WTC11 (cell line): ENCODE measurements around the gene GLT1D1. TPM values are rescaled to one million over a fixed set of nuclear protein-coding genes. Genes with fewer than 3 reads are reported as not detected.

ENCODE experiments used
- ATAC-seq: fragments of 200-7000 bp; cut with Tn5 transposase; 2 replicates; pipeline ENCODE4 v1.10.0; 2021; ENCODE audit warnings: mild to moderate bottlenecking, moderate library complexity
- CTCF ChIA-PET: fragments of 300-600 bp; sonication (Branson Sonifier 250); formaldehyde crosslinking; loops from one replicate; lab custom pipeline; 2021; ENCODE audit warnings: antibody characterized with exemption; lab: Charles Lee
- POLR2A ChIA-PET: fragments of 350-600 bp; sonication (Branson Sonifier 250); formaldehyde crosslinking; loops from one replicate; lab custom pipeline; 2021; ENCODE audit warnings: antibody characterized with exemption; lab: Charles Lee
- DNase-seq: peaks from one replicate; pipeline ENCODE4 v3.0.0; 2021; ENCODE audit warnings: low spot score
- H3K27ac Mint-ChIP-seq: 2 replicates; pipeline ENCODE4 v1.8.0; 2021; ENCODE audit warnings: mixed read lengths
- H3K27me3 Mint-ChIP-seq: 2 replicates; pipeline ENCODE4 v1.8.0; 2021; ENCODE audit warnings: low read depth, mild to moderate bottlenecking, moderate library complexity, mixed read lengths
- H3K36me3 Mint-ChIP-seq: 2 replicates; pipeline ENCODE4 v1.8.0; 2021; ENCODE audit warnings: mixed read lengths
- H3K4me1 Mint-ChIP-seq: 2 replicates; pipeline ENCODE4 v1.8.0; 2022; ENCODE audit warnings: mixed read lengths
- H3K4me3 Mint-ChIP-seq: 2 replicates; pipeline ENCODE4 v1.8.0; 2021; ENCODE audit warnings: mild to moderate bottlenecking, moderate library complexity, mixed read lengths
- H3K9me3 Mint-ChIP-seq: 2 replicates; pipeline ENCODE4 v1.8.0; 2021; ENCODE audit warnings: mixed read lengths
- FOXK1 ChIP-seq: sonication (generic); formaldehyde crosslinking; IDR thresholded peaks from 2 replicates; pipeline ENCODE4 v1.8.0; 2022; ENCODE audit warnings: mild to moderate bottlenecking, moderate library complexity, missing genetic modification reagents
- GABPB1 ChIP-seq: sonication (generic); formaldehyde crosslinking; IDR thresholded peaks from 2 replicates; pipeline ENCODE4 v1.8.1; 2023; ENCODE audit warnings: mild to moderate bottlenecking, missing genetic modification reagents
- JUN ChIP-seq: sonication (generic); formaldehyde crosslinking; IDR thresholded peaks from 2 replicates; pipeline ENCODE4 v1.8.0; 2023; ENCODE audit warnings: mild to moderate bottlenecking, missing genetic modification reagents
- MYBL2 ChIP-seq: sonication (generic); formaldehyde crosslinking; IDR thresholded peaks from 2 replicates; pipeline ENCODE4 v1.8.1; 2023; ENCODE audit warnings: mild to moderate bottlenecking, moderate library complexity, missing genetic modification reagents
- NFYB ChIP-seq: sonication (generic); formaldehyde crosslinking; conservative IDR thresholded peaks from 2 replicates; pipeline ENCODE4 v1.8.0; 2022; ENCODE audit warnings: low read depth, missing genetic modification reagents
- PREB ChIP-seq: sonication (generic); formaldehyde crosslinking; IDR thresholded peaks from 2 replicates; pipeline ENCODE4 v1.8.1; 2022; ENCODE audit warnings: mild to moderate bottlenecking, missing genetic modification reagents, moderate library complexity, borderline replicate concordance
- SP1 ChIP-seq: sonication (generic); formaldehyde crosslinking; conservative IDR thresholded peaks from 2 replicates; pipeline ENCODE4 v1.8.1; 2022; ENCODE audit warnings: missing genetic modification reagents
- STAT6 ChIP-seq: sonication (generic); formaldehyde crosslinking; conservative IDR thresholded peaks from 2 replicates; pipeline ENCODE4 v1.8.1; 2023; ENCODE audit warnings: mild to moderate bottlenecking, low read depth, missing genetic modification reagents, moderate library complexity
- ZBTB21 ChIP-seq: sonication (generic); formaldehyde crosslinking; IDR thresholded peaks from 2 replicates; pipeline ENCODE4 v1.8.1; 2023; ENCODE audit warnings: mild to moderate bottlenecking, missing genetic modification reagents, borderline replicate concordance
- ZNF232 ChIP-seq: sonication (generic); formaldehyde crosslinking; IDR thresholded peaks from 2 replicates; pipeline ENCODE4 v1.8.0; 2022; ENCODE audit warnings: mild to moderate bottlenecking, missing genetic modification reagents
- total RNA-seq: library from RNA; stranded (reverse); gene quantifications from 3 replicates; pipeline ENCODE4 v1.2.3, GENCODE V29; 2021
- TF ChIP-seq, protein P1 (sequence below): fragments of 250-450 bp; sonication (Bioruptor Pico); IDR thresholded peaks from 2 replicates; pipeline ENCODE4 v1.9.0; 2021; ENCODE audit warnings: mild to moderate bottlenecking

Gene GLT1D1
- total RNA-seq, 1 experiment from 2014 or later = 1.5 TPM

- TF ChIP-seq STAT6 (CRISPR knock-in tag) = no peak
- TF ChIP-seq ZBTB21 (CRISPR knock-in tag) = no peak
- no peak for TF ChIP-seq SP1 (CRISPR knock-in tag)
Measured at GRCh38 chr12:128930606-128931005, 77.3 kb downstream of the GLT1D1 start (continued).

DNA sequence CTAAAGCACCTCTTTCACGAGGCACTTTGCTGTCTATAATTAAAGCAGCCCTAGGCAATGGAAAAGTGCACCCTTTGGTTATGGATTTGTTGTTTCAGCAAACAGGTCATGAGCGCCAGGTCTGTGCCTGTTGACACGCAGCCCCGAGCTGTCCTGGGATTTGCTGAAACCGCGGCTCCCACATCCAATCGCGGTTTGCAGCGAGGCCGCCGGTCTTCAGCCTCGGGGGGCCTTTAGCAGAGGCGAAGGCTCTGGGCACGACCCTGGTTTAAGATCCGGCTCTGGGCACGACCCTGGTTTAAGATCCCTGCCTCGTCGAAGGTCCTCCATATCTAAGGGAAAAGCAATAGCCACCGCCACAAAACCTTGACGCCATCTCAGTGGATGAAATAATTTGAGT, 79.2 kb downstream of the GLT1D1 start:
- Mint-ChIP-seq H3K9me3 (peaks cover 25% of the 10 kb centered on the region), H3K4me1 (no peaks in the 10 kb centered on the region), H3K27ac (no peak overlapping the region), H3K27me3 (peaks cover 2% of the 10 kb centered on the region; the same call in 1 of the 2 replicates), H3K36me3 (peaks cover 36% of the 10 kb centered on the region), H3K4me3 (no peak overlapping the region)
- ATAC-seq (no peak), DNase-seq (no peak)
- TF ChIP-seq MYBL2 (CRISPR knock-in tag) (no peak), PREB (CRISPR knock-in tag) (no peak), FOXK1 (CRISPR knock-in tag) (no peak)
- ChIA-PET CTCF (no interaction called here), POLR2A (no interaction called here)

DNA sequence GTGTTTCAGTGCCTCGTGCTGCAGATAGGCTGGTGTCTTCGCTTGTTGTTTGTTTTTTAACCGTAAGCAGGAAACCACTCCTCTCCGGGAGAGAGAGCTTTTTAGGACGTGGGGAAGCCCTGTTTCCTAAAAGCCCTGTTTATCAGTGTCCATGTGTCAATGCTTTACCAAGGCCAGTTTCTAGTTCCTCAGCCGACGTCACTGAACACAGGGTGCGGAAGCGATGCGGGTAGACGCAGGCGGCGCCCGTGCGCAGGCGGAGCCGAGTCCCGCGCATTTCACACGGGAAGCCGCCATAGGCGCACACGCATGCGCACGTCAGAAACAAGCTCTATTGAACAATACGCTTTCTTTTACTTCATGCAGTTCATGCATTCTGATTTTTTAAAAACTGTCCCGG, 79.8 kb downstream of the GLT1D1 start:
- POLR2A ChIA-PET = no interaction called here
- Mint-ChIP-seq H3K36me3 (peaks cover 41% of the 10 kb centered on the region), H3K4me3 (no peak overlapping the region), H3K4me1 (no peaks in the 10 kb centered on the region), H3K9me3 (peaks cover 30% of the 10 kb centered on the region), H3K27ac (no peak overlapping the region), H3K27me3 (peaks cover 2% of the 10 kb centered on the region; the same call in 1 of the 2 replicates)
- CTCF ChIA-PET = no interaction called here
- ATAC-seq (no peak), DNase-seq (no peak)
- TF ChIP-seq, protein P1, sequence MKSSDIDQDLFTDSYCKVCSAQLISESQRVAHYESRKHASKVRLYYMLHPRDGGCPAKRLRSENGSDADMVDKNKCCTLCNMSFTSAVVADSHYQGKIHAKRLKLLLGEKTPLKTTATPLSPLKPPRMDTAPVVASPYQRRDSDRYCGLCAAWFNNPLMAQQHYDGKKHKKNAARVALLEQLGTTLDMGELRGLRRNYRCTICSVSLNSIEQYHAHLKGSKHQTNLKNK (CRISPR knock-in tag) = no peak

DNA sequence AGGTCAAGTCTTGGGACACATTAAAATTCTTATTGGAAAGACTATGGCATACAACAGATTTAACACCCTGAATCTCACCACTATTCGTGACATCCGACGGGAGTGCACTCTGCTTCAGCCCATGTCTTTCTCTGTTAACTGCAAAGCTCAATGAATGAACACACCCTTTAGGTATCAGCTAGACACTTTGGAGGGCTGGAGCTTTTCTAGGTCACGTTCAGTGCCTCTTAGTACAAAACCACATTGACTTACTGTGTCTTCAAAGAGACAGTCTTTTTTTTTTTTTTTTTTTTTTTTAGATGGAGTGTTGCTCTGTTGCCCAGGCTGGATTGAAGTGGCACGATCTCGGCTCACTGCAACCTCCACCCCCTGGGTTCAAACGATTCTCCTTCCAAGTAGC, 80.6 kb downstream of the GLT1D1 start:
- CTCF ChIA-PET = interaction anchor here (1.0 kb wide), 1 partner anchor 35 kb away, joined by 3 read pairs; no protein-coding TSS in a partner anchor
- Mint-ChIP-seq H3K27ac (no peak overlapping the region), H3K4me1 (no peaks in the 10 kb centered on the region), H3K9me3 (peaks cover 37% of the 10 kb centered on the region), H3K36me3 (peaks cover 45% of the 10 kb centered on the region), H3K27me3 (peaks cover 2% of the 10 kb centered on the region; the same call in 1 of the 2 replicates), H3K4me3 (no peak overlapping the region)
- TF ChIP-seq ZNF232 (CRISPR knock-in tag) (no peak), ZBTB21 (CRISPR knock-in tag) (no peak), NFYB (CRISPR knock-in tag) (no peak), JUN (no peak)
- DNase-seq (no peak), ATAC-seq (no peak)
- POLR2A ChIA-PET = interaction anchor here (0.7 kb wide), 1 partner anchor 28 kb away, joined by 5 read pairs; no protein-coding TSS in a partner anchor

DNA sequence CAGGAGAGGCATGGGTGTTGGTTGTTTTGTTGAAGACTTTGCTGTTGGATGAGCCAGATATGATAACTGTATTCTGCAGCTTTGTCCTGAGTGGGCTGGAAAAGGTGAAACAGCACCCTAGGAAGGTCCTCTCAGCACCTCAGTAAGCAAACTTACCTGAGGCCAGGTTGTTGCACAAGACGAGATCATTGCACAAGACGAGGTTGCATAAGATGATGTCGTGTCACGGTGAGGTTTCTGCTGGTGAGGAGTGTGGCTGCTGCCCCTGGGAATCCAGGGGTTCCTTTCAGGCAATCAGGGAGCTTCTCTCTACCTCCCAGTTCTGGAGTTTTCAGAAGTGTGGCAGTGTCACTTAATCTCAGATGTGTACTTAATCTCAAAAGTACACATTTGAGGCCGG, 85.6 kb downstream of the GLT1D1 start:
- H3K36me3 Mint-ChIP-seq = peaks cover 53% of the 10 kb centered on the region
- no peaks in the 10 kb centered on the region for H3K4me1 Mint-ChIP-seq
- ChIA-PET POLR2A (no interaction called here), CTCF (no interaction called here)
- H3K4me3 Mint-ChIP-seq = no peak overlapping the region
- DNase-seq = no peak
- H3K9me3 Mint-ChIP-seq = peaks cover 45% of the 10 kb centered on the region
- ATAC-seq = no peak
- TF ChIP-seq GABPB1 (CRISPR knock-in tag) = 0 out of 2 replicates have a peak, but pooled peaks have one; percentile 31
- no peak for TF ChIP-seq JUN
- no peak overlapping the region for H3K27ac Mint-ChIP-seq
- H3K27me3 Mint-ChIP-seq = no peaks in the 10 kb centered on the region; the same call in 1 of the 2 replicates
